ENCODE data around the gene IKBKE.
A peak's percentile ranks its signal among the peaks of the same experiment; 100 is the strongest.

Gene IKBKE
- 51.2 to 117 (median 65.8) reads per million in 17 experiments for total RNA-seq

GRCh38 chr1:206469933-206470691 is at the start of gene IKBKE:
Gene IKBKE (plus strand): TSS chr1:206470476. CDS start chr1:206473228, 2,752 bp downstream.
- DNase-seq, result peak; percentile 83 to 92 (median 88)

- no peak for DNase-seq
Measured at GRCh38 chr1:206421616-206422340, 48.5 kb upstream of the IKBKE start.

DNA sequence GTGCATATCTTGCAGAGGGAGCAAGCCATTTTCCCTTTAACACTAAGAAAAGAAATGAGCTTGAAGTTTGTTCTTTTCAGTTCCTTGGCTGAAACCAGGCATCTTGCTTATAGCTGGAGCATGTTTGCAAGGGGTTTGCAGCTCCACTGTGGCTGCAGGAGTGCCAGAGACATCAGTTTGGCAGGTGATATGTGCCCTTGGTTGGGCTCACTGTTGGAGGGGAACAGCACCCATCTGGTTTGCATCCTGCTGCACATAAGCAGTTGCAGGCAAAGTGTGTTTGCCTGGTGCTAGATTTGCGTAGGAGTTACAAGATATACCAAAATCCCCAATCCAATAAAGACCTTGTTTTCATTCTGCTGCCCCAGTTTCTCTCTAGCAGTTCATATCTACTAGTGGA is 47.8 kb upstream of the IKBKE start:
- DNase-seq, result no peak

DNA sequence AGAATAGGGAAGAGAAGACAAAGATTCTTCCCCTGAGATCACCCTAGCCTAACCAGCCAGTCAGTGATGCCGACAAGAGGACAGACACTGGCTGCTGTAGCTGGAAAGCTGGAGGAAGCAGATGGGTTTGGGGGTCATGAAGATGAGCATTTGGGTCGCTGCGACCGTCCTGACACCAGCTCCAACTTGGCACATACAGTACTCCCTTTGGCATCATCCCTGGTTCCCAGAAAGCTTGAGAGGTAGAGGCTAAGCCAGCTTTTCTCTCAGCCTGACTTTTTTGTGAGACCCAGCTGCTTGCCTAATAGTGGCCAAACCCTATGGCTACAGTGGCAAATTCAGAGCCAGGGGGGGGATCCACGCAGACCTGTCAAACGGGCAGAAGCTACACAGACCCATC is 43.0 kb upstream of the IKBKE start:
- no peak for DNase-seq

DNA sequence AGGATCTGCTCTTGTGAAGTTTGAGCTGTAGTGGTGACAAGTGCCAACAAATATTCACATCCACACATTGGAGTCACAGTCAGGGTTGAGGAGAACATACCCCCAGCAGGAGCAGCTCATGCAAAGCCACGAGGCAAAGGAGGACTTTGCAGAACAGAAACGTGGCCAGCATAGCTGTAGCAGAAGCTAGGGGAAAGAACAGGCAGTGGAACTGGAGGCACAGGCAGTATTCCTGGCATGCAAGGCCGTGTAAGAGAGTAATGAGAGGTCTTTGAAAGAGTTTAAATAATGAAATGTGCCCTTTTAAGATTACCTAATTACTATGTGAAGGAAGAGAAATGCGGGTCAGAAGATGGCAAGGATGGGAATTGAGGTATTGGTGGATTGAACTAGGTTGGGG is 40.9 kb upstream of the IKBKE start:
- no peak for DNase-seq

GRCh38 chr1:206430031-206430983 is 40.0 kb upstream of the IKBKE start:
- peak in 2 of 4 experiments; percentile 12 to 16 for DNase-seq

GRCh38 chr1:206435445-206435844 is 34.8 kb upstream of the IKBKE start:
- peak; percentile 53 to 80 (median 66) for DNase-seq

GRCh38 chr1:206438554-206438953 is 31.7 kb upstream of the IKBKE start:
- DNase-seq, result no peak

DNA sequence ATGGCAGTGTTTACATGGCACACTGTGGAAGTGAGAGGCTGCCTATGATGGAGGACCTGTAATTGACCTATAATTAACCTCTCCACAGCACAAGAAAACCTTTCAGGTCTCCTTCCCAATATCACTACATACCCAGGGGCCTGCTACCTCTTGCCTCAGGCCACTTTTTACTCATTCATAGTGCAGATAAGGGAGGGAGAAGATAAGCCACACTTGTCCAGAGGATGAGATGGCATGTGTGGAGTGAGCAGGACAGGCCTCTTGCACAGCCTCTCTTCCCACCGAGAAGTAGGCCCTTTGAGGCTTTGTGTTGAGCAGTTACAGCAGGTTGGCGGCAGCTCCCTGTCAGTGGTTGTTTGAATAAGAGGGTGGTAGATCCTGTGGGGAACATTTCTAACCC is 31.1 kb upstream of the IKBKE start:
- no peak for DNase-seq

DNA sequence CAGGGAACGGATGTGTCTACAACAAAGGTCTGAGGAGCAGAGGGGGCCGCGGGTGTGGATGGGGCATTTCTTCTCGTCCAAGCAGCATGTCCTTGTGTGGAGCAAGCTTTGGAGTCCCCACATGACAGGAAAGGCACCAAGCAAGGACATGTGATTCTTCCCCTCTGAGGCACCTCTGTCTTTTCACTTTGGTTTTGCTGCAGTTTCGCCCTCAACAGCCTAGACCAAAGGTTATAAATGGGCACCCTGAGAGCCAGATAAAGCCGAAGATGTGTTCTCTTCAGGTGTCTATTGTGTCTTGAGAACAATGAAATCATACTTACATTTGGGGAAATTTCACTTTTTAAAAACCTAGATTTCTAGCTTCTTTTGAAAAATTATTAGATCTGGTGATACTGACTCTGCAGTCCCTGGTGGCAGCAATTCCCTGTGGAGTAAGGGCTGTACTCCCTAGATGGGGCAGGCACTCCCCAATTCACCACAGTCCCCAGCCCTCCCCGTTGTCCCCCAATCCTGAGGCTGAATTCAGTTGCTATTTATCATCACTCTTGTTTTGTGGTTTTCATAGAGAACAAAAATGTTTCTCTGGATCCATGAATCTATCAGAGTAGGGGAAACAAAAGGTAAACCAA is 28.8 kb upstream of the IKBKE start:
- DNase-seq, result no peak

DNA sequence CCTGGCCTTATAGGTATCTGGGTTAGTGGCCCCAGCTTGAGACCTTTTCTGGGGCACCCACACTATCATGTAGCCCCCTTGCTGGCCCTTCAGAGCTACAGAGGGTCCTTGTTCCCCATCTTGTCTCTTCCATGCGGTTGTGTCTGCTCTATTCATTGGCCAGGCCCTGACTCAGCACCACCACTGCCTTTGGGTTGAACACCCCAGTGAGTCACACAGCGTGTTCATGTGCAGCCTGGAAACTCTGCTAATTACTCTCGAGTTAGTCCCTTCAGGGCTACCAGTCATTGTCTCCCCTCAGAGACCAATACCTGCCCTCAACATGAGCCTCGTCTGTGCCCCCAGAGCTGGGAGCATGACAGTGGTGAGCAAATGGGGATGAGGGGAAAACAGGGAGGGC is 28.2 kb upstream of the IKBKE start:
- peak in 1 of 4 experiments; percentile 19 for DNase-seq

DNA sequence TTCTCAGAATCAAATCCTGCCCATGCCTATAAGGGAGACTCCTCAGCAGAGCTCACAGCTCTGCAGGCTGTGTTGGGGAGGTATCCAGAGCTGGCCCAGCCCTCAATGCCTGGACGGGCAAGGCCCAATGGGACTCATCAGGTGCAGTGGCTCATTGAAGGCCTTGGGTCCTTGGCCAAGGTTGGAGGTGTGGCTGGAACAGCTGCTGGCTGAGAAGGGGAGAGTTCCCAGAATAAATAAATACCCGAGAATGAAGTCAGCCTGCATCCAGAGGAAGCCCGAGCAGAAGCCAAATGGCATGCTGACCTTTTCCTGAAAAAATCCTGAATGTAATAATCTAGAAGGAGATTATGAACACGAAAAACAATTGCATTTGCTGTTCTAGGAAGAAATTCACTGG is 25.2 kb upstream of the IKBKE start:
- no peak for DNase-seq

GRCh38 chr1:206445911-206446356 is 24.3 kb upstream of the IKBKE start:
- no peak for DNase-seq

GRCh38 chr1:206446688-206447421 is 23.4 kb upstream of the IKBKE start:
- DNase-seq, result no peak

DNA sequence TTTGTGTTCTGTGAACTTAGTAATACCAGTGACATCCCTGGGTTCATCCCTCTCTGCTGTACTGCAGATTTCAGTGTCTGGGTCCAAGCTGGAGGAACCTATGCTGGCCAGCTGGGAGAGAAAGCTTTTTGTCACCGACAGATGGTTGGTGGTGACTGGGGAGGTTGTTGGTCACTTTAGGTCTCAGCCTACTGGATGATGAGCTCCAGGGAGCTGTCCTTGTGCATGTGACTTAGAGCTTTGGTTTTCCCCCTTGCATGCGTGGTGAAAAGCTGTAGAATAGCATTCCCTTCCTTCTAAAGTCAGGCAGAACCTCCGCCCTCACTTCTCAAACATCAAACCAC is 22.9 kb upstream of the IKBKE start:
- no peak for DNase-seq

- no peak for DNase-seq
Measured at GRCh38 chr1:206447792-206448191, 22.5 kb upstream of the IKBKE start.

DNA sequence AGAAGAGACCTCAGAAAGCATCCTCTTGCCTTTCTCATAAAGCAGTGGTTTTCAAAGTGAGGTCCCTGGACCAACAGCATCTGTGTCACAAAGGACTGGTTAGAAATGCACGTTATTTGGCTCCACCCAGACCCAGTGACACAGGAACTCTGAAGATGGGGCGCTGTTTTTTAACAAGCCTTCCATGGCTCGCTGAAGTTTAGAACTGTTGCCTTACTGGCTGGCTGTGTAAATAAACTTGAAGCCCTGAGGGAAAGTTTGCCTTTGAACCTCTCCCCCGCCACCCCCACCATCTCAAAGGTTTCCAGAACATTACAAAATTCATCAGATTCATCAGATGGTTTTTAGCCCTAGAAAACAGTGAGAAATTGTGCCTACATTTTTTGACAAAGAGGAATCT is 21.8 kb upstream of the IKBKE start:
- no peak for DNase-seq

DNA sequence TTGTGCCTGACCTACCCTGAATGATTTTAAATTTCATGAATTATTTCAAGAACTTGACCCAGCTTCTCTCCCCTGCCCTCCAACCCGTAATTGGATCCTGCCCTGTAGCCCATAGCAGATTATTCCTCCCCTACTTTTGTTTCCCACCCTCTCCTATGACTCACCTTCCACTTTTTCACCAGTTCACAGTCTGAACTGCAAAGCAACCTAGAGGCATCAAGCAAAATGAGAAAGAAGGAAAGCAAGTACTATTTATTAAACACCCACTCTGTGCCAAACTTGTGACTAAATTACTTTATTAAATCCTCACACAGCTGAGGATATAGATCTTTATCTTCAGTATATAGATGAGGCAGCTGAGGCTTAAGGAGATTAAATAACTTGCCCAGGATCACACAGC is 20.7 kb upstream of the IKBKE start:
- DNase-seq, result no peak

DNA sequence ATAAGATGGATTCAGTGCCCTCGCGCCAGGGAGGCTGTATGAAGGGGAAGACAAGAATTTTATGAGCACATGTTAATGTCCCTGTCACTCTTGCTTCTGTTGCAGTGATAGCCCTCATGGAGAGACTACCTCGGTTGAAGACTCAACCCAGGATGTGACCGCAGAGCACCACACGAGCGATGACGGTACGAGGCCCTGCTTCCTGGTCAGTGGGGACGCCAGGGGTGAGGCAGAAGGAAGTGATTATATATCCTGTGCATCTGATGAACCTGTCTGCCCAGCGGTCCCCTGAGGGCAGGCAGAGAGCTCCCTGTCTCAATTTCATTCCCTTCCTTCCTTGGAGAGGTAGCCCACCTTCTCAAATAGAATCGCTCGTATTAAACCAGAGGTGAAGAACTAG is 20.0 kb upstream of the IKBKE start:
- no peak for DNase-seq

DNA sequence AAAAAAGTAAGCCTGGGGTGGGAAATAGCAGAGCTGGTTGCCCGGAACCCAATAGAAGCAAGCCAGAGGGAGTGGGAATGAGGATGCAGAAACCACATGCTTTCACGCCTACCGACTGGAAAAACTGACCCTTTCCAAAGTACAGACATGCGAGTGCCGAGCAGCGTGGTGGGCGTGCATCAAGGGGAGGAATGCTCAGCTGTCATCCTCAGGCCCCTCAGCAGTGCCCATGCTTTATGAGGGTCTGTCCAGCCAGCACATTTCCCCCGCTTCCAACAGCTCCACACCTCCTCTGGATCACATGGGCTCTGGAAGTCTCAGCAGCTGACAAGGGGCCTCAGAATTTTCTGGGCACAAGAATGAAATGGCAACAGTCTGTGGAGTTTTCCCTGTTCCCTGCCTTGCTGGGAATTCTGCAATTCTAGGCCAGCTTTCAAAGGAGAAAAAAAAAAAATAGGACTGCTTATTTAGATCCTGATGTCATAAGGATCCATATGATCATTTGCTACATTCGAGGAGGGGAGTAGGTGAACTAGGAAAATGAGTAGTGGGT is 19.1 kb upstream of the IKBKE start:
- DNase-seq, result no peak

DNA sequence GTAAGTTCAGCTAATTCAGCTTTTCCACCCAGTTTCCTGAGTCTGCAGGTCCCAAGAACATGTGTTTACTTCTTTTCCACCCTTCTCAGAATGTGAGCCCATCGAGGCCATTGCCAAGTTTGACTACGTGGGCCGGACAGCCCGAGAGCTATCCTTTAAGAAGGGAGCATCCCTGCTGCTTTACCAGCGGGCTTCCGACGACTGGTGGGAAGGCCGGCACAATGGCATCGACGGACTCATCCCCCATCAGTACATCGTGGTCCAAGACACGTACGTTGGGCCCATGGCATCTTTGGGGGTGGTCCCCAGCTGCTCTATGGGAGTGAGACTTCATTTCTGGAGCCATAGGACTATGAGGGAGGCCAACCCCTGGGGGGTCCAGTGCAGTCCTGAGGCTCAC is 17.2 kb upstream of the IKBKE start:
- DNase-seq, result no peak

DNA sequence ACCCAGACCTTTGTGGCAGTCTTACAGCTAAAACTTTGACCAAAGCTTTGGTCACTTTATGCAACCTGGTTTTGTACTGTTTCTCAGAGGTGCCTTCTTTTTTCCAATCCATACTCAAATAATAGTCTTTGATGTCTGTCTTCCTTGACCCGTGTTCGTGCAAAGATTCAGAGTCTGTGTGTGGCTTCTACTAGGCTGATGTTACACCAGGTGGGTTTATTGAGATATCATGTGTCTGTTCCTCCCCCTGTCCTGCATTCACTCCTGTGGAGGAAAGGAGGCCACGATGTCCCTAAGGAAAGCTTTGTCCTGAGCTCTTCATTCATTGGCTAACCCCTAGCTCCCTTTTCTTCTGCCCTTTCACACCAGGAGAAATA is 15.0 kb upstream of the IKBKE start:
- DNase-seq, result no peak

All from suppressor macrophage (primary cell).